Fibroblast of peridontal ligament (primary cell): ENCODE results near the gene ARMH1.

Experiments used
- DNase-seq: peaks from one replicate; pipeline ENCODE4 v3.0.0-alpha.2; 2010; ENCODE audit errors: extremely low read depth

The ARMH1 gene

DNA sequence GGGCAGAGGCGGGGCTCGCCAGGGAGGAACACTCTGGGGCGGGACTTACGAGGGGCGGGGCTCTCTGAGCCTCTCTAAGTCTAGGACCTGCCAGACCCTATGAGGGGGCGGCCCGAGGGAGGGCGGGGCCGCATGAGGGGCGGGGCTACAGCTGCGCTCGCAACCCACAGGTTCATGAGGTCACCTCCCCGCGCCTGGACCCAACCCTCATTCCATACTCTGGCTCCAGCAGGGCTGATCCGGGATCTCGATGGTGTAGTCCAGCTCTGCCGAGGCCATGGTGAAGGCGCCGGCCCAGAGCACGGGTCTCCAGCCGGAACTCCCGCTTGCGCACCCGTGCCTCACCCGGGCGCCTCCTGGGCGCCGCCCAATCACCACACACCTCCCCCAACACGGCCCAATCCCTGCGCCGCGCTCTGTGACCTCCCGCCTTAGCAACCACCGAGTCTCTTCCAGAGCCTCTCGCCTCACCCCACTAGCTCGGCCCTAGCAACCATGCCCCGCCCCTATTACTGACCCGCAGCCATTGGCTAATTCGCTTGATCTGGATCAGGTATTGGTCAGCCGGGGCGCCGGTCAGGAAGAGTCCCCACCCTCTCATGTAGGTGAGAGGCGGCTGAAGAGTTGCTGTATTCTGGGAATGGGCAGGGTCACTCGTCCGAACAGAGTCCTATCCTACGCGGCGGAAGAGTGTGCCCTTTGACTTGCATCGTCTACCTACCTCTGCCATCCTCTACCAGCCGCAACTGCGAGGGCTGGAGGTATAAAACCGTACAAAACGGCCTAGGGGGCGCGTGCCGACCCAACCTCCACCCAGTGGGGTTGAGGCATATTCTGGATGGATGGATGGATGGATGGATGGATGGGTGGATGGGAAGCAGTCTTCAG is at the start of gene ARMH1, which contains the start of gene TMEM53:
TSS of gene ARMH1 (plus strand) at position 602 of the 888 bp plus-strand sequence. CDS start 14,984 bp downstream, outside the sequence.
TSS of gene TMEM53 (minus strand) at position 369 of the 888 bp plus-strand sequence. CDS start at position 279, 90 bp downstream.
- DNase-seq: peak; percentile 99

DNA sequence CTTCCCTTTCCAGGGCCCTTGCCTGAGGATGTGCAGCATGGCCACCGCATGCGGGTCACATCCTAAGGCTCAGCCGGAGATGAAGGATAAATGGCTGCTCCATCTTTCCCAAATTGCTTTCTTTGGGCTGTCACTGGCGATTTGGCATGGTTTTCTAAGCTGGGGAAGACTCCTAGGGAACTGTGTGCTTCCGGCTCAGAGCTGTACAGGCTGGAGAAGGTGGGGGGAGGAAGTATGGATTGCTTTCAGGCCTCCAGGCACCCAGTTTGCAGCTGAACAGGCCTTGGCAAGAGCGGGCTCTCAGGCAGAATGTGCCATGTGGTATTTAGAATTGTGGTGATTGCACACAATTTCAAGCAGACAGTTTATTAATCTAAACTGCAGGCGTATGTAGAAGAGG is 49.2 kb upstream of the ARMH1 start:
- no peak for DNase-seq

DNA sequence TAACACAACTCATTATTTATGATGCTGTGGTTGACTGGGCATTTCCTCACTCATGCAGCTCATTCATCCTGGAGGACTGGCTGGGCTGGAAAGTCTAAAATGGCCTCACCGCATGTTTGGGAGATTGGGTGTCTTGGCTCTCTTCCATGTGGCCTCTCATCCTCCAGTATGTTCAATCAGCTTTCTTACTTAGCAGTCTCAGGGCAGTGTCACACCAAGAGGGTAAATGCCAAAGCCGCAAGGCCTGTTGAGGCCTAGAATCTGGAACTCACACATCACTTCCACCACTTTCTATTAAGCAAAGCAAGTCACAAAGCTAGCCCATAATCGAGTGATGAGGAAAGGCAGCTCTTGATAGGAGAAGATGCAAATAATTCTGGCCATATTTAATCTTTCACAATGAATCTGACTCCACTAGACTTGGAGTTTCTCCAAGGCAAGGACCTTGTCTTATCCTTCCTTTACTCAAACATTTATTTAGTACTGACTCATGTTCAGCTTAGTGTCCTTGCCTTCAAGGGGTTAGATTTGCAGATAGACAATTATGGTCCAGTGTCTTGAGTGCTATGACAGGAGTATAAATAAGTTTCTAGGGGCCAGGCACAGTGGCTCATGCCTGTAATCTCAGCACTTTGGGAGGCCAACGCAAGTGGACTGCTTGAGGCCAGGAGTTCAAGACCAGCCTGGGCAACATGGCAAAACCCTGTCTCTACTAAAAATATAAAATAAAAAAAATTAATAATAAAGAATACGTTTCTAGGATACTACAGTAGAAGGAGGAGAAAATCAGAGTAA is 45.4 kb upstream of the ARMH1 start:
- DNase-seq: peak; percentile 95

DNA sequence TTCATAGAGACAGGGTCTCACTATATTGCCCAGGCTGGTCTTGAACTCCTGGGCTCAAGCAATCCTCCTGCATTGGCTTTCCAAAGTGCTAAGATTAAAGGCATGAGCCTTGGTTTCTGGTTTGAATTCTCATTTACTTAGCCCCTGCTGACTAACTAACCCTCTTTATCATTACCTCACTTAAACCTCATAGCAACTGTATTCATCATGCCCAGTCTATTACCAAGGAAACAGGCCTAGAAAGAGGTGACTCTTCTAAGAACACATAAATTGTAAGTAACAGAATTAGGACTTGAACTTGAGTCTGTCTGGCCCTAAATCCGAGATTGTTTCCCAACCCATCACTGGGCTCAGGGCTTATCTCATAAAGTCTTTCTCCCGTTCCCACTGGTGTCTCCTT is 44.4 kb upstream of the ARMH1 start:
- peak; percentile 56 for DNase-seq

DNA sequence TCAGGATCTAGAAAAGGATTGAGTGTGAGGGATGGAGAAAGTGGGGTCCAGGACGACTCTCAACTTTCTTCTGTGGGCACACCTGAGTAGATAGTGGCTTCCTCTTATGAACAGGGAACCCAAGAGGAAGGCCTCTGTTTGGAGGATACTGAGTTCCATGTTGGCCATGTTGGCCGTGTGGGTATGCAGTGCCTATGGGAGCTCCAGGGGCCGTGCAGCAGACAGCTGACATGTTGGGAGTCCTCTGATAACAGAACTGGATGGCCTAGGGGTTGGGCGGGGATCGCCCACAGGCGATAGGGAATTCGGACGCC is 43.2 kb upstream of the ARMH1 start:
- DNase-seq: no peak

DNA sequence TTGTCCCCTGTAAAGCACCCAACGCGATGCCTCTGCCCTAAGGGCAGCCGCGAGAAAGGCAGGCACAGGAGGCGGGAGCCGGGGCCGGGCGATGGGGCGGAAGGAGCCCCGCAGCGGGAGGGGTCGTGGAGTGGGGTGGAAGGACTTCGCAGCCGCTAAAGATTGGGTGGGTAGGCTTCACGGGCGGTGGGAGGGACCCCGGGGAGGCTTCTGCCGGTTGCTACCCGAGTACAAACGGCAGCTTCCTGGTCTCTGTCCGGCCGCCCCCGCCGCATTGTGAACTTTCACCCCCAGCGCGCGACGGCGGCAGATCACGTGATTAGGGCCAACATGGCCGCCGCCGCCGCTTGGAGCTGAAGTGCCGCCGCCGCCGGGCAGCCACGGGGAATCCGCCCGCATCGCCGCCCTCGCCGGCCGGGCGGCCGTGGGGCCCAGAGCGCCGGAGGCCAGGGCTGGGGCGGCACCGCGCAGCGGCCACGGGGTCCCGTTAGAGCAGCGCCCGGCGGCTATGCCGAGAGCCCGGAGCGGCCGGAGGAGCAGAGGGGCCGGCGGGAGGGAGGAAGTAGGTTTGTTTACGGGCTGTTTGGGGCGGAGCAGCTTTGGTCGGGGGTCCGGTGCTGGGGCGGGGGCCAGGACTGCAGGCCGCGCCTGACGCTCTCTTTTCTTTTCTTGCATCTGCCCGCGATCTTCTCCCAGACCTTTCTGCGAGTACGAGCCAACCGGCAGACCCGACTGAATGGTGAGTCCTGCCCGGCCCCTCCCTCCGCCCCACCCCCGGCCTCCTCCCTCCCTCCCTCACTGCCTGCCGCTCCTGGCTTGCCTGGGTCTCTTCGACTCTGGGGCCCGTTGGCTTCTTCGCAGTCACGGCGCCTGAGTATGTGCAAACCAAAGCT is 42.6 kb upstream of the ARMH1 start:
- DNase-seq: peak; percentile 75

DNA sequence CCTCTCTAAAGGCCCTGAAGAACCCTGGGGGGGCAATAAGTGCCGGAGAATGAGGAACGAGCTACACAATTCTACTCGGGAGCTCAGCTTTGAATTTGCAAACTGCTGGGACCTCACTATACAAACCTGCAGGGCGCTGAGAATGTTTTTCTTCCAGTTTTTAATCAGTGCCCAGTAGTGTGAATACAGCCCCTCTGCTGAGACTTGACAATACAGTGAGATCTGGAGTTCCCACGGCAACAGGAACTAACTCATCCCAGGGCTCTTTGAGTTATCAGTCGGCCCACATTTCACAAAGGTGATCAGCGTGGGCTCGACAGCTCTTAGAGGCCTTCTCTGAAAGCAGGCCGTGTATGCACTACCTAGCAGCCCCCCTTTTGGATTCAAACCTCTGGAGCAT is 41.9 kb upstream of the ARMH1 start:
- DNase-seq: peak; percentile 23

DNA sequence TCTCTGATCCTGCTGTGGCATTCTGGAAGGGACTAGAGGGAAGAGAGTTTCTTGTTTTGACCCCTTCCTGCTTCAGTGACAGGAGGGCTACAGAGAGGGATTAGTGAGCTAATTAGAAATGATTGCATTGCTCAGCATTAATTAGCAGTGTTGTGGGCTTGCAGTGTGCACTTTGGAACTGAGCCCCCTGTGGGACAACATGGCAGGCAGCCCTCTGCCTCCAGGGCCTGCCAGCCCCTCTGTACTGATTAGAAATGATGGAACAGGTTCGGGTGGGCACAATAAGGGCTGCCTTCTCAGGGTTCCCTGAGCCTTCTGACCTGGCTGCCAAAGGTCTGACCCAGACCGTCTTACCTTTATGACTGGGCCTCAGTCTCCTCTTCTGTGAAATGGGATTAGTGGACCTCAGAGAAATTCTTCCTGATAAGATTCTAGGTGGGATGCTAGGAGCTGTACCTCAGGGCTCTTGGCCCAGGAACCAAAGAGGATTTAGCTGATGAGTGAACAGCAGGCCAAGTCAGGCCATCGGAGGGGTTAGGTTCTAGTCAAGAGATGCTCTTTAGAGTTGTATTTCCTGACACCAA is 39.8 kb upstream of the ARMH1 start:
- DNase-seq: no peak

DNA sequence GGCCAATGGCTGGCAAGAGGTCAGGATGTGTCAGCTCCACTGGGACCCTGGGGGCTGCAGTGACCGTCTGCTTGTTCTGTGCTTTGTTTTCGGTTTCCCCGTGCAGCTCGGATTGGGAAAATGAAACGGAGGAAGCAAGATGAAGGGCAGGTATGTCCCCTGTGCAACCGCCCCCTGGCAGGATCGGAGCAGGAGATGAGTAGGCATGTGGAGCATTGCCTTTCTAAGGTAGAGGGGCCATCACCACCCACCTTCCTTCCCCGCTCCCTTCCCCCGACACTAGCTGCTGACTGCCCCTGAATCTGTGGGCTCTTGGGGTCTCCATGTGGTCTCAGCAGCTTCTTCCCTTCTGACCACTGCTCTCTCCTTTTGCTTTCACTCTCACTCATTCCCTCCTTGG is 39.1 kb upstream of the ARMH1 start:
- DNase-seq: no peak

DNA sequence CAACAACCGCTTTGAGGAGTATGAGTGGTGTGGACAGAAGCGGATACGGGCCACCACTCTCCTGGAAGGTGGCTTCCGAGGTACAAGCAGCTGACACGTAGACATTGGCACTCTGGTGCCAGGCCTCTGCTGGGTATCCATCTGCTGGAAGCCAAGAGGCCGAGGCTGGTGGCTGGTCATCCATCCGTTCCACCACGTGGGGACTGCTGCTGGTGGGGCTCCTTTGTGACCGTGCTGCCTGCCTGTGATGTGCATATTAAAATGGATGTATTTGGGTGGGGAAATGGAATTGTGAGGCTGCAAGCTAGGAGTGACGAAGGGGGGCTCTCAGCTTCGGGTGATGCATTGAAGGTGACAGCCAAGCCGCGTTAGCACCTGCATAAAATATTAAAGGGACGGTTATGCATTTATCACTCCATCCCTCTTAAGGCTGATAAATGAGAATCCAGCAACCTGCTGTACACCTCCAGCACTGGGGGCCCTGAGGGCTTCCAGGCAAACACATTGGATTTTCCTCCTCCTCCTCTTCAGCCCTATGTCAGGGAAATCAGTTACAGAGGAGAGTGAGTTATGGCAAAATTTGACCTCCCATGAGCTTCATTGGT is 38.3 kb upstream of the ARMH1 start:
- DNase-seq: no peak

DNA sequence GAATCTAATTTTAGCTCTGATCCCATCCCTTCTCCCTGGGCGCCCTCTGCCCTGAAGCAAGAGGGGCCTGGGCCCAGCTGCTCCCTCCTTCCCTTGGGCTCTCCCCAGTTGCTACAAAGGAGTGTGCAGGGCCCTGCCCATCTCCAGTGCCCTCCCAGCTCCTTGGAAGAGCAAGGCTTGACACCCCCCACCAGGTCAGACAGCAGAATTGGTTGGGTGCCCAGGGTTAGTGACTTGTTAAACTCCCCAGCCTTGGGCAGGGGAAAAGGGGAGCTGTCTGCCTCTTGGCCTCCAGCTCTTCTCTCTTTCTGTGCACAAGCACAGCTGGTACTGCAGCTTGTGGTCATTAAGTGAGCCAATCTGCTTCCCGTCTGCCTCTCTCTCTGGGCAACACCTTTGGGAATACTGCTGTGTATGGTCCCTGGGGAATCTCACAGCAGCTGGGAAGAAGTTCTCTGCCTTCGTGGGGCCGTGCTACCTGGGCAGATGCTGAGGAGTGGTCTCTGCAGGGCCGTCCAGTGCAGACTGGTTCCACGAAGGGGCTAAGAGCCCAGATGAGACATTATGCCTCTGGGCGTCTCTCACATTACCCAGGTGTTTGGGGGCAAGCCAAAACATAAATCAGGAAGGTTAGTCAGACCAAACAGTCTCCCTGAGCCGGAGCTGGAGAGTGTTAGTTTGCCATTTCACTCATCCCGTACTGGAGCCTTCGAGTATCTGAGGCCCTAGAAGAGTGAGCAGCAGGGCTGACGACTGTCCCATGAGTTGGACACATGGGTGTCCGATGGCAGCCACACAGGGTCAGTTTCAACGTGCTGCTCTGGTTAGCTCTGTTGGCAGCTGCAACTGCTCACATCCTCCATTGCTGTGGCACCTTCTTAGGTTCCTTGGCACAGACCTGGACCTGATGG is 37.6 kb upstream of the ARMH1 start:
- DNase-seq: peak; percentile 28

DNA sequence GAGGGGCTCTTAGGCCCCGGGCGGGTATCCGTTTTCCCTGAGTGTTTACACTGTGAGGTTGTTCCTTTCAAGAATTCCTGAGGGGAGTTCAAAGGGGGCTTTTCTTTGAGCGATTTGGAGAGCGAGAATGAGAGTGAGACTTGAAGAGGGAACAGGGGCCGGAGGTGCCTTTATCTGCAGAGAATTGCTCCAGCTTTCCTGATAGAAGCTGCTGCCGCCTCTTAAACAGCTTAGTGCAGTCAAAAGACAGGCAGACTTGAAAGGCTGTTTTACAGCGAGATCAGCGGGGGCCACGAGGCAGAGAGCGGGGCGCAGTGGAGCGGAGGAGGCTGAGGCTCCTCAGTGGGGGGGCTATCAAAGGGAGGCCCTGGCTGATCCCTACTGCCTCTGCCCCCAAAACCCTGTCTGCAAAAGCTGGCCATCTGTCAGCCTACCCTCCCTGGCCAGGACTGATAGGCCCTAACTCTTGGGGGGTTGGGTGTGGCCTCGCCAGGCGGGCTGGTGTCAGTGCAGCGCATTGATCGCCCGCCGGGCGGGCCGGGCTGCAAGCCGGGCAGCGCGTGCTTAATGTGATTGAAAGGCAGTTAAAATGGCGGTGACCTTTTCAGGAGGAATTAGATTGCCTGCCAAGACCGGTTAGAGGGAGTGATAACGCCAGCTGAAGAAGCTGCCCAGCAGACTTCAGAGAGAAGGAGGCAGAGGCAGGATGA is 36.7 kb upstream of the ARMH1 start:
- DNase-seq: no peak

DNA sequence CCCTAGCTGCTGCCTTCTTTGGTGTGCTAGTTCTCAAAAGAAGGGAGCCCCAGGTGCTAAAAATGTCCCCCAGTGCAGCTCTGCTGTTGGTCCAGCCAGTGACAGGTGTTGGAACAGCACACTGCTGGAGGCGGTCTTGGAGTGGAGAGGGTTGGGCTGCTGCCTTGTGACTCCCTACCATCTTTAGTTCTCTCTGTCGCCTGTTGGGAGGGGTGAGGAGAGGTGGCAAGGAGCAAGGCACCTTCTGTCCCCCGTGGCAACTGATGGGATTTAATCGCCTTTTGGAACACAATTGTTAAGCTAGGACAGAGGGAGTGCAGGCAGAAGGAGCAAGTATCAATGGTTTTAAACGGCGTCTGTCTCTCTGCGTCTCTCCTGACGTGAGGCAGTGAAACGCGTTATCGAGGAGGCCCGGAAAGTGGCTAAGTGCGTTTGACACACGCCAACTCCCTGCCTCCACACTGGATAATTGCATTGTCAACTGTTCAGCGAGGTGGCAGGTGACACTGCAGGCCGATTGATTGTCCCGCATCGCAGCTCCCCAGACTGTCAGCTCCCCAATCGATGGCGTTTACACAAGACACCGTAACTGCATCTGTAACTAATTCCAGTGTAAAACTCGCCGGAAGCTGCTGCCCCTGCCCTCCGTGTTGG is 34.2 kb upstream of the ARMH1 start:
- DNase-seq: no peak

DNA sequence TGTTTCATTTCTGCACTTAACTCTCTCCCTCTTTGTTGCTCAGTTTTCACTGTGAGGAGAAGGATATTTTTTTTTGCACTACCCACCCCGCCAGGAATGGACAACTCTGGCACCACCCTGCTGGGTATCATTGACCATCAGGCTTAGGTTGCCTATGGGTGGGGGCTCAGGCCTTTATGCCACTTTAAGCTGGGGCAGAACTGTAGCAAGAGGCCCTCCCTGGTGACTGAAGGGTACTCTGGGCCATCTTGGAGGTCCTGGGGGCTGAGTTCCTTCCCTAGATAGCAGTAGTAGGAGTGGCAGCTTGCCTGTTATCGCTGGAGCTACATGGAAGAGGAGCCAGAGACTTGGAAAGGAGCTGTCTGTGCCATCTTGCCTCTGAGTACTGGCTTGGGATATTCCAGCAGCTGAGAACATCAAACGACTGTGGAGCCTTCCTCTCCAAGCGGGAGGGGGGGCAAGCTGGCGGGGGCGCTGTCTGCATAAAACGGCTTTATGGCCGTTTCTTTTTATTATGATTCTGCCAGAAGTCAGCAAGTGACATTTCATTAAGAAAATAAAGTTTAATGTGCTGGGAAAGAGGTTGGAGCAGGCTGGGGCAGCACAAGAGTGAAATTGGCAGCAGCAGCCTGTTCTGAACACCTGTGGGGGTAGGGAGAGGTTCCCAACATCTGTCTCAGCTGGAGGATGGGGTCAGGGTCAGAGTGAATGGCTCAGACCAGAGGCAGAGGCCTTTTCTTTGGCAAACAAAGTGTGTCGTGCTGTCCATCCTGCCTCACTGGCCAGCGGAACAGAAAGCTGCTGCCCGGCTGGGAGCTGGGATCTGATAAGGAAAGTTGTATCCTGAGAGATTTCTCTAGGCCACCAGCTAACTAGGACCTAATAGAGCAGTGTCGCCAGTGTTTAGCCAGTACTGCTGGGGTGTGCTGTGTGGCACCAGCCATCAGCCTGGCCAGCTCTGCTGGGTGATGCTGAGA is 33.1 kb upstream of the ARMH1 start:
- no peak for DNase-seq

DNA sequence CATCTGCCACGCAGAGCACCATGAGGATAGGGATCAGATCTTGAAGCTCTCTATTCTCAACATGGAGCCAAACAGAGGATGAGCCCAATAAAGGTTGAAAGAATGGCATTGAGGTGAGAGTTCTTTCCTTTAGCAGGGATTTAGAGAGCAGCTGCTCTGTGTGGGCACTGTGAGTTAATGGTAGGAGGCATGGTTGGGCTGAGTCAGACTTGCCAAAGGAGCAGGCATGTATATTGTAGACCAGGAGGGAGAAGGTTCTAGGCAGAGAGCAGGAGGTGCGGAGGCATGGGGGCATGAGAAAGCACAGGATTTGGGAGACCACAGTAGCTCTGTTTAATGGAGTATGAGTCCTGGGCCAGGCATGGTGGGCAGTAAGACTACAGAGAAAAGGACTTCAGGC is 32.3 kb upstream of the ARMH1 start:
- DNase-seq: no peak

DNA sequence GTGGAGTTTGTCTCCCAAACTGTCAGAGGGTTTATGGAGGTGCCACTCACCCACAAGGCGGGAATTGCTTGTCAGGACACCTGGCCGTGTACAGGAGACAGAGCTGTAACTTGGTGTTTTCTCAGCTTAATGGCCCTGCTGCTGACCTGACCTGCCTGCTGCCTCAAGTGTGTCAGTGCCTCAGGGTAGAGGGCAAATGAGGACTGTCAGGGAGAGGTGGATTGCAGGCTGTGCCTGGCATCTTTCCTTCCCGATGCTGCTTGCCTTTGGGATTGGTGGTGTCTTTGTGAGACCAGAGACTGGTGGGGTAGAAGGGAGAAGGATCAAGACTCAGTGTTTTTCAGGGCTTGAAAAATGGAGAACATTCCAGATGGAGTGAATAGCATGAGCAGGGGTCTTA is 31.6 kb upstream of the ARMH1 start:
- no peak for DNase-seq

DNA sequence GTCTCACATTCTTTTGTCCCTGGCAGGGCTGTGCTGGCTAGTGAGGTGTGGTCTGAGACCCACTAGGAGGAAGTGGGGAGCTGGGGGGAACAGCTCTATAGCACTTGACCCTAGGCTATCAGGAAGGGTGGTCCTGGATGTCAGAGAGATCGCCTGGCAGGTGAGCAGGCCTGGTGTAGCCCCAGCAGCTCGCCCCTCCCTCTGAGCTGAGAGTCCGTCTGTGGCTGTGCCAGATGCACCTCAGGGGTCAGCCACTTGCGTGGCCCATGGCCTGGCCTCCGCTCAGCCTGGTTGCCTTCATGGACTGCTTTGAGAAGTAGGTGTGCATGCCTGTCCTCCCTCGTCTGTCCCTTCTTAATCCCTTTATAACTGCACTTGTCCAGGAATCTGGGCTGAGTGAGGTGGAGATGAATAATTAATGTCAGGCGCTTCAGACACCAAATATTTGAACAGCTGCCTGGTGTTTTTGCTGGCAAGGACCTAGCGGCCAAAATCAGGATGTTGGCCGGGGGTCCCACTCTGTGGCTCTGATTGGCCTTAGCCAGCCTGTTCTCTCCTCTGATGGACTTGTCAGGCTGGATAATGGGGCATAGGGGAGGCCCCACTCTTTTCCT is 30.7 kb upstream of the ARMH1 start:
- DNase-seq: no peak
